Spleen (tissue), 7 donors: ENCODE measurements around the gene RNF14.

Experiments used
- POLR2A ChIP-seq, 3 donors: fragments of 450-650 bp; IDR thresholded peaks; one replicate each; pipeline ENCODE4 v1.5.1; 2017; ENCODE audit warnings: antibody characterized with exemption in 3 of 3, mild to moderate bottlenecking in 1 of 3
- TF ChIP-seq, protein P1 (sequence below), 11 experiments: fragments of 200-600 bp in 7 of 11; fragments of 450-650 bp in 4 of 11; sonication (generic) in 4 of 11; IDR thresholded peaks in 8 of 11; conservative IDR thresholded peaks in 3 of 11; 1 replicate in 7 of 11; 2 replicates in 4 of 11; pipeline versions ENCODE4 v1.4.0 to v1.8.0; 2016 to 2021; ENCODE audit warnings: antibody characterized with exemption in 11 of 11, inconsistent platforms in 4 of 11, mild to moderate bottlenecking in 1 of 11
- donor health status: DM: no; HTN: no; CAD: no; lungs with moderate emphysema.
- donor health status: DM: no; HTN: no; CAD: no.
- donor health status: DM: no; HTN: no; CAD: no.

DNA sequence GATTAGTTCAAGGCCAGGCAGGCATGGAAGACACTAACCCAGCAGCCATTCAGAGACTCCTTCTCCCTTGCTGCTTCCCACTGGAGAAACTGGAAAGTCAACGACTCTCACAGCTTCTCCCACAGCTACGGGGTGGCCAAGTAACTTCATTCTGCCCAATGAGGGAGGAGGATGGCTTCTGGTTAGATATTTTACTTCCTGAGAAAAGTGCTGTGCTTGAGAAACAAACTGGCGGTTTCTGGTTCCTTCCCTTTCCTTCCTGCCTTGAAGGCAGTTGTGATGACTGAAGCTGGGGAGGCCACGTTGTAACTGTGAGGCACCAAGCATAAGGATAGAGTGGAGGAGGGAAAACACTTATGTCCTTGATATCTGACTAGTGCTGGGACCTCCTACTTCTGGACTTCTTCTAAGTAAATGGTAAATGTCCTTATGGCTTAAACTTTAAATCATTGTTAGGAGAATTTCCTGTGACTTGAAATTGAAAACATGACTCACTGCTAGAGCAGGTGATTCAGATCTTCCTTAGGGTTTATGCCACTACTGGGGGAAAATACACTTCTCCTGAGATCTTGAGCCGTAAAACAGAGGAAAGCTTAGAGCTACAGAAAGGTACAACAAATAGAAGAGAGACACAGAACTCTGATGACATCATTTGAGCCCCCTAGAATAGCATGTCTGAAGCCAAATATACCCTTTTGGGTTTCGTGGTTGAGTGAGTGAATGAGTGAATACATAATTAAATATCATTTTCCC lies 47.1 kb downstream of the RNF14 start:
- TF ChIP-seq, protein P1, sequence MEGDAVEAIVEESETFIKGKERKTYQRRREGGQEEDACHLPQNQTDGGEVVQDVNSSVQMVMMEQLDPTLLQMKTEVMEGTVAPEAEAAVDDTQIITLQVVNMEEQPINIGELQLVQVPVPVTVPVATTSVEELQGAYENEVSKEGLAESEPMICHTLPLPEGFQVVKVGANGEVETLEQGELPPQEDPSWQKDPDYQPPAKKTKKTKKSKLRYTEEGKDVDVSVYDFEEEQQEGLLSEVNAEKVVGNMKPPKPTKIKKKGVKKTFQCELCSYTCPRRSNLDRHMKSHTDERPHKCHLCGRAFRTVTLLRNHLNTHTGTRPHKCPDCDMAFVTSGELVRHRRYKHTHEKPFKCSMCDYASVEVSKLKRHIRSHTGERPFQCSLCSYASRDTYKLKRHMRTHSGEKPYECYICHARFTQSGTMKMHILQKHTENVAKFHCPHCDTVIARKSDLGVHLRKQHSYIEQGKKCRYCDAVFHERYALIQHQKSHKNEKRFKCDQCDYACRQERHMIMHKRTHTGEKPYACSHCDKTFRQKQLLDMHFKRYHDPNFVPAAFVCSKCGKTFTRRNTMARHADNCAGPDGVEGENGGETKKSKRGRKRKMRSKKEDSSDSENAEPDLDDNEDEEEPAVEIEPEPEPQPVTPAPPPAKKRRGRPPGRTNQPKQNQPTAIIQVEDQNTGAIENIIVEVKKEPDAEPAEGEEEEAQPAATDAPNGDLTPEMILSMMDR (IDR thresholded peaks at IDR 0.05 in 8 of 11, conservative IDR thresholded peaks at IDR 0.05 in 3 of 11), result no peak
- no peak for TF ChIP-seq POLR2A (IDR thresholded peaks at IDR 0.05)
